GM12801 (cell line): ENCODE data around the gene THBS3.

Source experiments
- CTCF ChIP-seq: IDR thresholded peaks from one replicate; pipeline ENCODE4 v1.5.1; 2011; ENCODE audit warnings: control low read depth; ENCODE audit not compliant: insufficient read length; ENCODE audit errors: extremely low read depth

Gene THBS3

GRCh38 chr1:155242805-155243358 lies 35.2 kb upstream of the THBS3 start:
- no peak for TF ChIP-seq CTCF

- TF ChIP-seq CTCF: no peak
These were observed 34.2 kb upstream of the THBS3 start for GRCh38 chr1:155241841-155242264.

DNA sequence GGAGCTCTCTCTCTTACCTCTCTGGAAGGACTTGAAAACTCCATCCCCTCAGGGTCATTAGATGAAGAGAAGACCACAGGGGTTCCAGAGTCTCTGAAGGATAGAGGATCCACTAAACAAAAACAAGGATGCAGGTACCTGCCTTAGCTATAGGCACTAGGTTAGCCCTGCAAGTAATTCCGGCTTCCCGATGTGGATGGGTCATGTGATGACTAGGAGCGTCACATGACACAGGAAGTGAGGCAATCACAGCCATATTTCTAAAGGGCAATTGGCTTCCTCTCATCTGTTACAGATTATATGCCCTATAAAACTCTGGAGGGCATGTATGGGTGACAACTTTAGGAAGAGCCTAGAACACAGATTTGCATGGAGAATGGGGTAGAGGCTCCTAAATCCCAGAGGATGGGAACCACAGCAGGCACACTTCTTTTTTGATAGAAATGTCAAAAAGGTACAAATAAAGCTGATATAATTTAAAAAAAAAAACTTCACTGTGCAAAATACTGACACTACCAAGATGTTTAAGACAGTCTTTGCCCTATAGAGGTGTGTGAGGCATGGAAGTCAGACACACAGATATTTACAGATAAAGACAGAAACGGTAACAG lies 33.5 kb upstream of the THBS3 start:
- TF ChIP-seq CTCF: no peak

DNA sequence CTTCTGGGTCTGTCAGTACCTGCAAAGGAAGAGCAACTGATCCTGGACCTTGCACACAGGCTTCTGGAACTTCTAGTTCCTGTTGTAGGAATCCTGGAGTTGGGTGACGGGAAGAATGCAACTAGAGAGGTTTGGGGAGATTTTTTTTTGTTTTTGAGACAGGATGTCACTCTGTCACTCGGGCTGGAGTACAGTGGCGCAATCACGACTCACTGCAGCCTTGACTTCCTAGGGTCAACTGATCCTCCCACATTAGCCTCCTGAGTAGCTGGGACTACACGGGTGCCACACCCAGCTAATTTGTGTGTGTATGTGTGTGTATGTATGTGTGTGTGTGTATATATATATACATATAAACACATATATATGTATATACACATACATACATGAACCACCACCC lies 28.8 kb upstream of the THBS3 start:
- no peak for TF ChIP-seq CTCF

GRCh38 chr1:155228096-155228427 lies 20.4 kb upstream of the THBS3 start:
- no peak for TF ChIP-seq CTCF

- TF ChIP-seq CTCF: no peak
These were observed 19.8 kb upstream of the THBS3 start for GRCh38 chr1:155227261-155228095.

GRCh38 chr1:155226910-155227260 lies 19.2 kb upstream of the THBS3 start:
- no peak for TF ChIP-seq CTCF
